GM12873 (cell line): Measurements from ENCODE around the gene DMXL1.

ENCODE experiments used
- CTCF ChIP-seq: IDR thresholded peaks from 2 replicates; pipeline ENCODE4 v1.5.1; 2012; ENCODE audit warnings: low read depth, mild to moderate bottlenecking, moderate library complexity, low read length, control low read depth; ENCODE audit not compliant: insufficient read depth; ENCODE audit errors: missing control alignments

DMXL1 gene

GRCh38 chr5:119221330-119221729, 150.4 kb downstream of the DMXL1 start:
- TF ChIP-seq CTCF = no peak

- no peak for TF ChIP-seq CTCF
These were observed 159.1 kb downstream of the DMXL1 start for GRCh38 chr5:119229950-119230349.

- TF ChIP-seq CTCF = no peak
These were observed 167.6 kb downstream of the DMXL1 start for GRCh38 chr5:119238265-119239118.

- no peak for TF ChIP-seq CTCF
These were observed 168.2 kb downstream of the DMXL1 start for GRCh38 chr5:119239119-119239417.

- TF ChIP-seq CTCF = no peak
These were observed 173.0 kb downstream of the DMXL1 start for GRCh38 chr5:119243888-119244287.

GRCh38 chr5:119250946-119251901, 180.3 kb downstream of the DMXL1 start:
- TF ChIP-seq CTCF = no peak
